Stimulated activated naive CD8-positive, alpha-beta T cell treated with anti-CD3 and anti-CD28 coated beads, Interleukin-15, Interleukin-2, amounts not matched to agents 100 U/mL and 50 U/mL, for 24 hours (primary cell): Measurements from ENCODE around the gene PSMB3.

Experiments used
- ATAC-seq: fragments of 150-1000 bp; cut with Tn5 transposase; one replicate; pipeline ENCODE4 v1.10.0; 2021
- DNase-seq: peaks from one replicate; pipeline ENCODE4 v3.0.0; 2021

The PSMB3 gene

DNA sequence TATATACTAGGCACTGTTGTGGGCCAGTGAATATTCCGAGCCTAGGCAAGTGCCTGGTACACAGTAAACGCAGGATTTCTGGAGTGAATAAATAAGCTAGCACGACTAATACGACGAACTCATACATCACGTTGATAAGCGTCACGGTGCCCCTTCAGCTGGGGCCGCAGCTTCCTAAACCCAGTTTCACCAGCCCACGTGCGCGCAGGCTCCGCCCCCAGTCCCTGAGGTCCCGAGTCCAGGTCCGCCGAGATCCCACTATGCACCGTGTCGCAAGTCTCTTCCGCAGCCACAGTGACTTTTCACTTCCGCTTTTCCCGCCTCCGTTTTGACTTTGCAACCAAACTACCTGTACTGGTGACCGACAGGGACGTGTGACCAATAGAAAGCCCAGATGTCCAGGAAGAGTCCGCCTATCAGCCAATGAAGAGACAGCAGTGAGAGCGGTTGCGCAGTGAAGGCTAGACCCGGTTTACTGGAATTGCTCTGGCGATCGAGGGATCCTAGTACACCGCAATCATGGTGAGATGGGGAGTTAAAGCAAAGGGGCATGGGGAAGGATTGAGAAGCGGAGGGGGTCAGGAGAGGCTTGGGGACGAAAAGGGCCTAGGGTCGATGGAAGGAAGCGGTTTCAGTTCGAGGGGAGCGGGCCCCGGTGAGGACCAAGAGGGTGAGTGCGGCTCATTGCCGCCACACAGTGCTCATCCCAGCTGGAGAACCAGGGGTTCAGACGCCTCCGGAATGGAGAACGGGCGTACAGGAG is at the start of gene PSMB3:
Gene PSMB3, plus strand, starts transcription at position 434 of the 763 bp plus-strand sequence. Its CDS starts 86 bp downstream, at position 520.
- ATAC-seq (peak; percentile 91), DNase-seq (peak; percentile 96)

DNA sequence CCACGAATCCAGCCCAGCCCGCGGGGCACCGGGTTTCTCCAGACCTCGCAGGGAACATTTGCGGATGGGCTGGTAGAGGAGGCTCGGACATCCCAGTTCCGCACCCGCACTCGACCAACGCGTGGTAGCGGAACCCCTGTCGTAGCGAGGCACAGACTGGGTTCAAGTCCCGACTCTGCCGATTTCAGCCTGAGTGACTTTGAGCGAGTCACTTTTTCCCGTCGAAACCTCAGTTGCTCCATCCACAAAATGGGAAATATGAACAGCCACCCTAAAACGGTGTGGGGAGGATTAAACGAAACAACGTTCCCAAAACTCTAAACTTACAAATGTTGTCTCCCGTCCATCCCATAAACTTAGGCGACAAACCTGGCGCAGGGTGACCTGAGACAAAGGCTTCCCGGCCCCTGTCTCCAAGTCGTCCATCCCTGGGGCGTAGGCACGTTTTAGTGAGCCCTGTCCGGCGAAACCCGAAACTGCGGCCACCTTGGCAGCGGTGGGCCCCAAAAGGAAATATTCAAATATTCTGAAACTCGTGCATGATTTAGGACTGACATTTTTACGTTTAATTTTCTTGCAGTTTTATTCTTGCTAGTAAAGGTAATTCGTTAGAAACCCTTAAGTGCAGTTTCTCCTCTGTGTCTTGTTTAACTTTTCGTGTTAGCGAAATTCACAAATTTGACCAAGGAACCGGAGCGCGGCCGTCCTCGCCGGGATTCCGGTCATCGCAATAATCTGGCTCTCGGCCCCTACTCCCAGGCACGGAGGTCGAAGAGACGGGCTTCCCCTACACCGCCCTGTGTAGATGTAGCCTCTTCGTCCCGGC is 49.4 kb upstream of the PSMB3 start:
- DNase-seq = peak; percentile 54
- no peak for ATAC-seq

DNA sequence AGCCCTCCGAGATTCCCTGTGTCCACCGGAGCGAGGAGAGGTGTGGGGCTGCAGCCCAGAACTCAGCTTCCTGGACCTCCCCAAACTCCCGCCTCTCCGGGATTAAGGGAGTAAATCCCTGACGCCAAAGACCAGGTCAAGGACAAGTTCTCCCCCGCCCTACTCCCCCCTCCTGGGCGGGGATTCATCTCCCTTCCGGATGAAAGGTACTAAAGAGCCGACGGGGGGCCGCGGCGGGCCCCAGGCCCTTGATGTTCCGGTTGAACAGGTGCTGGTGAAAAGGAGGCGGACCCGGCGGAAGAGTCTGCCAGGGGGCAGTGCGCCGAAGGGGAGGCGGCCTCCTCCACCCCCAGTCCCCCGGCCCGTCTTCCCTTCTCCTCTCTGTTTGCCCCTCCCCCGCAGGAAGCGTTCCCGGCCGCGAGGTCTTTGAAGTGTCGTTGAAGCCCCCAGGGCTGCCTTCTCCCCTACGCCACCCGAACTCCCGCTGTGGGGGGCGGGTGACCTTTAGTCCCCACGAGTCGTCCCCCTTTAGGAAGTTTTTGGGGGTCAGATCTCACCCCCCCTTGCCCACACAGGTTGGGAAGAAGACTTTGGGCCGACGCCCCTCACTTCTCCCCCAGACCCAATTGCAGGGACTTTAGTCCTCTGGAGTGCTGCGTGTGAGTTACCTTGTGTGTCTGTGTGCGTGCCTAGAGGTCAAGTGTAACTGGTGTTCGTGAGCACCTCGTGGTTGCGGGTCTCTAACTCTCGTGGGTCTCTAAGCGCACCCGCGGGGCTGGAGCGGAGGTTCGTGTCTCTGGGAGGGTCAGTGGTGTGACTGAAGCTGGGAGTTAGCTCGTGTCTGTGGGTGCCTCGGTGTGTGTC is 48.6 kb upstream of the PSMB3 start:
- ATAC-seq (peak; percentile 16), DNase-seq (peak; percentile 91)

DNA sequence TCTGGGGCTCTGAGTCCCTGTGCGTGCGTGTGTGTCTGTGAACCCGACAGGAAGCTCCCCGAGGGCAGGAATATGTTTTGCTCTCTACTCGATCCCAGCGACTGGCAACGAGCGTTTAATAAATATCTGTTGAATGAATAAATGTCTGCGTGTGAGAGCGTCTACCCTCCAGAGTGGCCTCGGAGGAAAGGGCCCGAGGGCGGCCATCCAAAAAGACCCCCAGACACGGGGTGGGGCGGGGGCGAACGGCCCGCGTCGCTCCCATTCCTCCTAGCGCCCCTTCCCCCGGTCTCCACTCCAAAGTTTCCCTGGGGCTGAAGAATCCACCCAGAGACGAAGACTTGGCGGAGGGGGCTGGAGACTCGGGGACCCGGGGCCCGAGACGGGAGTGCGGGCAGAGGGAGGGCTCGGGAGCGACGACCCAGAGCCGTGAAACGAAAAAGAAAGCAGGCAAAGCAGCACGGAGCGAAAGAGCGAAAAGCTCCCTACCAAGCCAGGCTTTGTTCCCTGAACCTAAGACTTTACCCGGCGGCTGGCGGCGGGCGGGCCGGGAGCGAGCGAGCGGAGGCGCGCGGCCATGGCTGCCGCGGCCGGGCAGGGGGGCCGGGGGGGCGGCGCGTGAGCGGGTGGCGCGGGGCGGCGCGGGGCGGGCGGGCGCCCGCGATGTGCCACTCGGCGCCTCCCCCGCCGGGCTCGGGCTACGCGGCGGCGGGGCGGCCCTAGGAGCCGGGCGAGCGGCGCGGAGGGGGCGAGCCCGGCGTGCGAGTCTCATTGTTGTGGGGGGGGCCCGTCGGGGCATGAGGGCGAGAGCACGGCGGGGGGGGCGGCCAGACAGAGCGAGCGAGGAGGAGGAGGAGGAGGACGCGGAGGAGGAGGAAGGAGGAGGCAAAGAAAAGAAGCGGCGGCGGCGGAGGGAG is 47.7 kb upstream of the PSMB3 start, which contains the start of gene MLLT6:
Gene MLLT6, plus strand, starts transcription at position 668 of the 917 bp plus-strand sequence. CDS start 360 bp downstream, outside the sequence.
- DNase-seq = peak; percentile 74
- ATAC-seq = no peak

DNA sequence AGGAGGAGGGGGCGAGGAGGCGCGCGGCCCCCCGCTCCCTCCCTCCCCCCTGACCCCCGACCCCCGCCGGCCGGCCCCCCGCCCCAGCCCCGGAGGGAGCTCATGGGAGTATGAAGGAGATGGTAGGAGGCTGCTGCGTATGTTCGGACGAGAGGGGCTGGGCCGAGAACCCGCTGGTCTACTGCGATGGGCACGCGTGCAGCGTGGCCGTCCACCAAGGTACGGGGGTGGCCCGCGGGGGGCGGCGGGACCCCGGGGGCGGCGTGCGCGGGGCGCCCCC is 47.1 kb upstream of the PSMB3 start:
- no peak for ATAC-seq
- DNase-seq = no peak

DNA sequence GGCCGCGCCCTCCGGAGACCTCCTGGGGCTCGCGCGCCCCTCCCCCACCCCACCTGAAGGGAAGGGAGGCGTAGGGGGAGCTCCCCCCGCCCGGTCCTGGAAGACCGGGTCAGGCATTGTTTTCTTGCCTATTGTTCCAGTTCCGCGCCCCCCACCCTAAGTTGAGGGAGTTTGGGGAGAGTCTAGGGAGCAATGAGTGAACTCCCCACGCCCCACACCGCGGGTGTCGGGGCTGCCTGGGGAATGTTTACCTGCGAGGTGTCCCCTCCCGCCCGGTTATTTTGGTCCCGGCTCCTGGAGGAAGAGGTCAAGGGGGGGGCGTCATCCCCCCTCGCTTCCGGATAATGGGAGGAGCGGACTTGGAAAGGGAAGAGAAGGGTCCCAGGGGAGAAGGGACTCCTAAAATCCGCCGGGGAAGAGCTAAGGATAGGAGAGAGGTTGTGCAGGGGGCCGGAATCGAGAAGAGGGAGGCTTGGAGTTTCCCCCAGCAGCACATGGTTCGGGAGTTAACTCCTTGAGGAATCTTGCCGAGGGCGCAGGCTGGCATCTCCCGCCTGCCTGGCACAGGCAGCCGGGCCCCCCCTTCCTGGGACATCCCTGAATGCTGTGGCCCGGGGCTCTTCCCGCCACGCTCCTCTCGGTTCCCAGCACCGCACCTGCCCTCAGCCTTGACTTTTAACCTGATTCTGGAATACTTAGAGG is 46.6 kb upstream of the PSMB3 start:
- ATAC-seq = no peak
- peak; percentile 61 for DNase-seq

DNA sequence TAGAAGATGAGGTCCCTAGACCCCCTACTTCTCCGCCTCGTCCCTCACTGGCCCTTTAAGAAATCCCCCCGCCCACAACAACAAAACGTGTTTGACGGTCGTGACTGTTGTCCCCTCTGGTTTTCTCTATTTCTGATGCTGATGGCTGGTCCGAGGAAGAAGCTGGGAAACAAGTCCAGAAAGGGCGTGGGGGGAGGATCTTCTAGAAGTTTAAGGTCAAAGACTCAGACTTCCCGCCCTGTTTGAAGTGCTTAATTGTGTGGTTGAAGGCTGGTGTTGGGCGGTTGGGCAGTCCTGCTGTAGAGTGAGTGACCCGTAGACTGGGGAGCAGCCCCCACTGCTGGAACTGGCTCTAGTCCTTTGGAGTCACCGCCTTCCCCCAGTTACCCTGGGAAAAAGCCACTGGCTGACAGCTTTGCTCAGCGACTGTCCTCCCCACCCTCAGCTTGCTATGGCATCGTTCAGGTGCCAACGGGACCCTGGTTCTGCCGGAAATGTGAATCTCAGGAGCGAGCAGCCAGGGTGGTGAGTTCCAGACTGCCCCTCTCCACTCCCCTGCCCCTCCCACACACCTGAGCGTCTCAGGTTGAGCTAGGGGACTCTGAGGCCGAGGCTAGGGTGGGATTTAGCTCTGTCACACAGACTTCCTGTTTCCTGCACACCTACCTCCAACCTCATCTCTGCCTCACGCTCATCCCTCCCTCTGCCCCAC is 45.9 kb upstream of the PSMB3 start:
- ATAC-seq (no peak), DNase-seq (peak; percentile 47)

DNA sequence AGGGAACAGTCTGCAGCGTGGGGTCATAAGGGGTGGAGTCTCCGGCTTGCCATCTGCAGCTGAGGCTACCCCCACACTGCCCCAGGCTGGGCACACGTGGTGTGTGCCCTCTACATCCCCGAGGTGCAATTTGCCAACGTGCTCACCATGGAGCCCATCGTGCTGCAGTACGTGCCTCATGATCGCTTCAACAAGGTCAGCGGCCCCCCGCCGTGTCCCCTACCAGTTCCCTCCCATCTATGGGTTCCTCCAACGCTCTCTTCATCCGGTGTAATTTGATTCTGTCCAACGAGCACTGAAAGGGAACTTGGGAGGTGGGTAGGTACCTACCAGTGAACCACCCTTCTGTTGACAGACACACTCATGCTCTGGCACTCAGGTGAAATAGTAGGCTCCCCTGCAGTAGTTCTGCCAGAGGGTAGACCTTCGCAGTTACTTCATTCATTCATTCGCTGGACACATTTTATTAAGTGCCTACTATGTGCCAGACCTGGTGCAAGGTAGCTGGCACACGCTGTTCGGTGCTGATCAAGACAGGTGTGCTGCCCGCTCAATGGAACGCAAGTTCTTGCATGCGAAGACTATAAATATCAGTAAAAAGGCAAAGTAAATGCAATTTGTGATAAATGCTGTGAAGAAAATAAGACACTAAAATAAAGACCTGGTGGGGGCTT is 44.7 kb upstream of the PSMB3 start:
- DNase-seq = no peak

DNA sequence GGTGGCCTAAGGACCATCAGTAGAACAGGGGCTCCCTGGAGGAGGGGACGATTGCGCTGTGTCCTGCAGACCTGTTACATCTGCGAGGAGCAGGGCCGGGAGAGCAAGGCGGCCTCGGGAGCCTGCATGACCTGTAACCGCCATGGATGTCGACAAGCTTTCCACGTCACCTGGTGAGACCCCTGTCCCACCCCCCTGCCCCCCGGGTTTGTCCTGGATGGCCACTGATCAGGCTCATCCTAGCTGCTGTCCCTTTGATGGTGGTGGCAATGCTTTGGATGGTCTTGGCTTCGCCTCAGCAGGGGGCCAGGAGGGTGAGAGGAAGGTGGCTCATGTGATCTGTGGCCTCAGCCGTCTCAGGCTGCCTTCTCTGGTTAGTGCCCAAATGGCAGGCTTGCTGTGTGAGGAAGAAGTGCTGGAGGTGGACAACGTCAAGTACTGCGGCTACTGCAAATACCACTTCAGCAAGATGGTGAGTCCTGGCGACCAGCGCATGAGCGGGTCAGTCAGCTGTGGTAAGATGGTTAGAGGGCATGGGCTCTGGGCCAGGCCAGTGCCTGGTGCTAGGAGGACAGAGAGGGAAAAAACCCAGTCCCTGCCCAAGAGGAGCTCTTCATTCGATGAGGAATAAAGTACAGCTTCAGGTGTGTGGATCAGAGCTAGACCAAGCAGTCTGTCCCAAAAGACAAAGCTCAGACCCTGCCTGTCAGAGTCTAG is 43.3 kb upstream of the PSMB3 start:
- no peak for ATAC-seq
- no peak for DNase-seq

More for the DNA sequence above, 44.7 kb upstream of the PSMB3 start:
- ATAC-seq = no peak

DNA sequence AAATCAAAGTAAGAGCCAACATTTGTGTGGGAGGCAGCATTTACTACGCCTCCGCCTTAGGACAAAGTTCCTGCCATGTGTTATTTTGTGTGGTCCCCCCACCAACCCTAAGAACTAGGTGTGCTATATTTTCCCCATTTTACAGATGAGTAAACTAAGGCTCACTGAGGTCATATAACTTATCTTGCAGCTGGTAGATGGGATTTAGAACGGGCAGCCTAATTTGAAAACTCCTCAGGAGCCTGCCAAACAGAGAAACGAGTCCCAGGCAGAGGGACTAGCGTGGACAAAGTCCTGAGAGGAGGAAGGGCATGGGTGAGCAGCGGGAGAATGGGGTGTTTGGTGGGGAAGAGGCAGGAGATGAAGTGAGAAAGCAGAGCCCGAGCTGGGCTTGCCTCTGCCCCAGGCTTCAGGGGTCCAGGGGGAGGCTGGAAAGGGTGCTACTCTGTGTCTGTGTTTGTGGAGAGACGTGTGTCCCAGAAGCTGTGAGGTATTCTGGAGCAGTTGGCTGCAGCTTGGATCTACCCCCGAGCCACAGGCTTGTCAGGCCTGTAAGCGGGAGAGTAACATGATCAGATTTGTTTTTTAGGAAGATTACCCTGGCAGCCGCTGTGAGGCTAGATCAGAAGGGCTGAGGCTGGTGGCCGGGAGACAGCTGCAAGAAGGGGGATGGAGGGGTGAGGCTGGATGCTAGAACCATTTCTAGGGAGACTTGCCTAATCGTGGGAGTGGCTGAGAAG is 42.5 kb upstream of the PSMB3 start:
- no peak for DNase-seq
- no peak for ATAC-seq

DNA sequence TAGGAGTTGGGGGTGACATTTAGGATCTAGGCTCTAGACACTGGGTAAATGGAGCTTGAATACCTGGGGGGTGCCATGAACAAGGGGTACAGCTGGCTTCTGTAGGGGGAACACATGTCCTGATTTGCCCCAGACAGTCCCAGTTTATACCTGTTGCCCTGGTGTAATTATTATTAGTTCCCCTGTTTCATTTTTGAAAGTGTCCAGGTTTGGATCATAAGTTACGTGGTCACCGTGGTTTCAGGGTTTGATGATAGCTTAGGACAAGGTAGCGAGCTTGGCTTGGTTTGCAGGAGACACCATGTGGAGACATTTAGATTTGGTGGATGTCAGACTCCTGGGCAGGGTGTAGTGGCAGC is 42.0 kb upstream of the PSMB3 start:
- ATAC-seq (no peak), DNase-seq (no peak)

DNA sequence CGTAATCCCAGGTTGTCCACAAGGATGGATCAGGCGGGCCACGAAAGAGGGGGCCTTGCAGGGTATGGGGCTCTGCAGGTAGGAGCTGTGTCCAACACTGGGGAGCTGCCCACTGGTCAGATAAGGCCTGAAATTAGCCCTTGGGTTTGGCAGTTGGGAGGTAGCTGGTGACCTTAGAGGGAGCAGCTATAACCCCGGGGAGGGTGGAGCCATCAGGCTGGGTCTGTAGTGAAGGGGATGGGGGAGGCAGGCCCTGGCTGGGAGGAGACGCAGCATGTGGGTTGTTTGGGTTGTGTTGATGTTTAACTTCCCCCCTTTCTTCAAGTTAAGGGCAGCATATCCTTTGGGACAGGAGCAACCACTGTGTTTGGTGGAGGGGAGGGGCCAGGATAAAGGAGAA is 41.6 kb upstream of the PSMB3 start:
- DNase-seq = no peak
- ATAC-seq = no peak

DNA sequence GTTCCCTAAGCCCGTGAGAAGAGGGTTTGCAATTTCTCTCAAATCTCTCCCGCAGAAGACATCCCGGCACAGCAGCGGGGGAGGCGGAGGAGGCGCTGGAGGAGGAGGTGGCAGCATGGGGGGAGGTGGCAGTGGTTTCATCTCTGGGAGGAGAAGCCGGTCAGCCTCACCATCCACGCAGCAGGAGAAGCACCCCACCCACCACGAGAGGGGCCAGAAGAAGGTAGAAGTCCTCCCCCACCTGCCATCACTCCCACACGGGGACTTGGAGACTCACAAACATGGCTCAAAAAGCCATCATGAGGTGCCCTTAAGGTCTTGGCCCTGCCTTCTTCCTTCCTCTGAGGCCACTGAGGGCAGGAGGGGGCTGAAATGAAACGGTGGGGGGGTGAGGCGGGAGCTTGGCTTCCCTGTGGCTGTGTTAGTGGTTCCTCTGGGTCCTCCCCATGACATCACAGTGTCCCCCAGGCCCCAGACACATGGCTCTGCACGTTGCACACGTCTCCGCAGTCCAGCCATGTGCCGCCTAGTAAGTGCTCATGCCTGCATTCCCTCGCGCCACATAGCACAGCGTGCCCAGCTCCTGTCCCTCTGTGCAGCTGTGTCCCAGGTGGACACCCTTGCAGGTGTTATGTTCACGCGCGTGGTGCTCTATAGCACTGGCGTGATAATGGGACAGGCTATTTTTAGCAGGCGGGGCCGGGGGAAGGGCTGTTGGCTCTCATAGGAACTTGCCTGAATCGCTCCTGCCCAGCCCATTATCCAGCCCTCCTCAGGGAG is 40.6 kb upstream of the PSMB3 start:
- ATAC-seq (peak; percentile 26), DNase-seq (no peak)

DNA sequence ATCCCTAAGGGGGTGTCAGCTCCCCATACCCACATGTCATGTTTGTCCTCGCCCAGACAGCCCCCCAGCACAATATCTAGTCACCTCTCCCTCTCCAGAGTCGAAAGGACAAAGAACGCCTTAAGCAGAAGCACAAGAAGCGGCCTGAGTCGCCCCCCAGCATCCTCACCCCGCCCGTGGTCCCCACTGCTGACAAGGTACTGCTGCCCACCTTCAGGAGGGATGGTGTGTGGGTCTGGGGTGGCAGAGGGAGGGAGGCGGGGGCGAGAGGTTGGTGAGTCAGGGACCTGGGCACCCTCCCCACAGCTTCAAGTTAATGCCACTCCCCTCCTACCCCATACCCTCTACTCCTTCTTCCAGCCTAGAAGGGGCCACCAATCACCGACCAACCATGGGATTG is 39.9 kb upstream of the PSMB3 start:
- DNase-seq = no peak
- ATAC-seq = no peak

DNA sequence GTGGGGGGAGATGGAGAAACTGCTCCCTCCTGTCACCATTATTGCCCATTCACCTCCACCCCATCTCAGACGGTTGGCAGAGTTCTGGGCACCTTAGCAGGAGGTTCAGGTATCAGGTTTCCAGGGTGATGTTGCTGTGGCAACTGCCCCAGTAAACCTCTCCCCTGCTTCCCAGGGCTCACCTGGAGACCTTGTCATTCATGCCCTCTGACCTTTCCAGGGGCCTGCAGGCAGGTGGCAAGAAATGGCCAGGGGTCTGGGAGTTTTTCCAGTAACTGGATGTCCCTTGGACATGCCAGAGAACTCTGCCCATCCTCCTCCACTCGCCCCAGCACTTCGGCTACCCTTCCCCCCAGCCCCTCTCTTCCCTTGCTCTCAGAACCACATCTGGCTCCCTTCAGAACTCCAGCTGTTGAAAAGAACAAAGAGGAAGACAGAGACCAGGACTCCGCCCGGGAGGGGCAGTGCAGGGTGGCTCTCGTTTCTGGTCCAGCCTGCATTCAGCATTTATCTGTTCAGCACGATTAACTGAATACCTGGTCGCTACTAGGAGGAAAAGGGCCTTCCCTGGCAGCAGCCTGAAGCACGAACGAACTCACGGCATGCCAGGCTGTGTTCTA is 39.0 kb upstream of the PSMB3 start:
- ATAC-seq = no peak
- DNase-seq = no peak

DNA sequence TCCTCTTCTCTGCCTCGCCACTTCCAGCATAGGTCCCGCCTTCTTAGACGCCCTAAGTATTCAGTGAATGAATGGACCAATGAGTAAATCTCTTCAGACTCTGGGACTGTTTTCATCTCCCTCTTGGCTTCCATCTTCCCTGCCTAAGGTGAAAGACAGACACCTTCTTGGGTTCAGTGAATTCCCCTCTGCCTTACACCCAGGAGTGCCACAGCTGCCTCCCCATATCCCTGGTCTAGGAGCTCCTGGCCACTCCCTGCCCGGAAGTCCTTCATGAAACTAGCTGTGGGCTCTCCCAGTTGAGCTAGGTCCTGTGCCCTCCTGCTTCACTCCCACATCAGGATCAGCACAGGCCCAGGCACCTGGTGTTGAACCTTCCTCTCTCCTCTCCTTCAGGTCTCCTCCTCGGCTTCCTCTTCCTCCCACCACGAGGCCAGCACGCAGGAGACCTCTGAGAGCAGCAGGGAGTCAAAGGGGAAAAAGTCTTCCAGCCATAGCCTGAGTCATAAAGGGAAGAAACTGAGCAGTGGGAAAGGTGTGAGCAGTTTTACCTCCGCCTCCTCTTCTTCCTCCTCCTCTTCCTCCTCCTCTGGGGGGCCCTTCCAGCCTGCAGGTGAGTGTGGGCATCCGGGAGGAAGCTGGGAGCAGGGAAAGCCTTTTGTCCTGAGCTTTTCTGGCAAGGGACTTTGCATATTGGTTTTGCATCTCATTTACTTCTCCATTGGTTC is 37.2 kb upstream of the PSMB3 start:
- ATAC-seq = peak; percentile 21
- DNase-seq = no peak
